ENCODE measurements around the gene MZT1.

GRCh38 chr13:72751220-72751619, 23.8 kb upstream of the MZT1 start:
- TF ChIP-seq, protein P1, sequence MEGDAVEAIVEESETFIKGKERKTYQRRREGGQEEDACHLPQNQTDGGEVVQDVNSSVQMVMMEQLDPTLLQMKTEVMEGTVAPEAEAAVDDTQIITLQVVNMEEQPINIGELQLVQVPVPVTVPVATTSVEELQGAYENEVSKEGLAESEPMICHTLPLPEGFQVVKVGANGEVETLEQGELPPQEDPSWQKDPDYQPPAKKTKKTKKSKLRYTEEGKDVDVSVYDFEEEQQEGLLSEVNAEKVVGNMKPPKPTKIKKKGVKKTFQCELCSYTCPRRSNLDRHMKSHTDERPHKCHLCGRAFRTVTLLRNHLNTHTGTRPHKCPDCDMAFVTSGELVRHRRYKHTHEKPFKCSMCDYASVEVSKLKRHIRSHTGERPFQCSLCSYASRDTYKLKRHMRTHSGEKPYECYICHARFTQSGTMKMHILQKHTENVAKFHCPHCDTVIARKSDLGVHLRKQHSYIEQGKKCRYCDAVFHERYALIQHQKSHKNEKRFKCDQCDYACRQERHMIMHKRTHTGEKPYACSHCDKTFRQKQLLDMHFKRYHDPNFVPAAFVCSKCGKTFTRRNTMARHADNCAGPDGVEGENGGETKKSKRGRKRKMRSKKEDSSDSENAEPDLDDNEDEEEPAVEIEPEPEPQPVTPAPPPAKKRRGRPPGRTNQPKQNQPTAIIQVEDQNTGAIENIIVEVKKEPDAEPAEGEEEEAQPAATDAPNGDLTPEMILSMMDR (IDR thresholded peaks at IDR 0.05): no peak
- no peak for TF ChIP-seq POLR2AphosphoS5 (IDR thresholded peaks at IDR 0.05)
- no peak for TF ChIP-seq POLR2A (IDR thresholded peaks at IDR 0.05)
- no peak for TF ChIP-seq EP300 (IDR thresholded peaks at IDR 0.05; ENCODE audit: low read depth)

Measured in transverse colon (tissue), 4 donors.